HG02973 (cell line): ENCODE results near the gene NES.

Experiments
- ATAC-seq: cut with Tn5 transposase; IDR thresholded peaks from one replicate; pipeline ENCODE4 v1.9.1; 2021; ENCODE audit warnings: moderate library complexity; ENCODE audit not compliant: unreplicated experiment

The NES gene

DNA sequence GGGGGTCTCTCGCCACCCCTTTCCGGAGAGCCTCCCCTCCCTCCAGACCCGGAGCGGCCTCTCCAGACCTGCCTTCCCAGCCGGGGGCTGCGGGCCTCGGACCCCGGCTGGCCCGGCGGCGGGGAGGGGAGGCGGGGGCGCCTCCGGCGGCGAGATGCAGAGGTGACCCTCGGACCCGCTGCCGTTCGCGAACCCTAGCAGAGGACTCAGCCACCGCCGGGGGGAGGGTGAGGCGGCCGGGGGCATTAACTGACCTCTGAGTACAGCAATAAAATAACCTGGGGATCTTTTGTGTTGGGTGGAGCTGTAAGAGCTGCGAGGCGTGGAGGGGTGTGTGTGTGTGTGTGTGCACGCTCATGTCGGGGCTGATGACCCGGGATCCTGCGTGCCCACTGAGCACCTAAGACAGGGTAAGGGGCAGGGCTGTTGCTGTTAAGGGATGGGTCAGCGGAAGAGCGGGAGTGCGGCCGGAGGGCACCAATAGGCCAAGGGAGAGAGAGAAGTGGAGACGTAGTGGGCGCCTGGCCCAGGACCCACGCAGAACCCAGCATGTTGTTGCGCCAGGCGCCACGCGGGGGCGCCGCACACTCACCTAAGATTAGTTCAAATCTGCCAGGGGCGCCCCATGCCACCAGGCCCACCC lies 51.6 kb downstream of the NES start:
- ATAC-seq: no peak

- no peak for ATAC-seq
These were observed 52.3 kb downstream of the NES start for GRCh38 chr1:156624814-156625435.

DNA sequence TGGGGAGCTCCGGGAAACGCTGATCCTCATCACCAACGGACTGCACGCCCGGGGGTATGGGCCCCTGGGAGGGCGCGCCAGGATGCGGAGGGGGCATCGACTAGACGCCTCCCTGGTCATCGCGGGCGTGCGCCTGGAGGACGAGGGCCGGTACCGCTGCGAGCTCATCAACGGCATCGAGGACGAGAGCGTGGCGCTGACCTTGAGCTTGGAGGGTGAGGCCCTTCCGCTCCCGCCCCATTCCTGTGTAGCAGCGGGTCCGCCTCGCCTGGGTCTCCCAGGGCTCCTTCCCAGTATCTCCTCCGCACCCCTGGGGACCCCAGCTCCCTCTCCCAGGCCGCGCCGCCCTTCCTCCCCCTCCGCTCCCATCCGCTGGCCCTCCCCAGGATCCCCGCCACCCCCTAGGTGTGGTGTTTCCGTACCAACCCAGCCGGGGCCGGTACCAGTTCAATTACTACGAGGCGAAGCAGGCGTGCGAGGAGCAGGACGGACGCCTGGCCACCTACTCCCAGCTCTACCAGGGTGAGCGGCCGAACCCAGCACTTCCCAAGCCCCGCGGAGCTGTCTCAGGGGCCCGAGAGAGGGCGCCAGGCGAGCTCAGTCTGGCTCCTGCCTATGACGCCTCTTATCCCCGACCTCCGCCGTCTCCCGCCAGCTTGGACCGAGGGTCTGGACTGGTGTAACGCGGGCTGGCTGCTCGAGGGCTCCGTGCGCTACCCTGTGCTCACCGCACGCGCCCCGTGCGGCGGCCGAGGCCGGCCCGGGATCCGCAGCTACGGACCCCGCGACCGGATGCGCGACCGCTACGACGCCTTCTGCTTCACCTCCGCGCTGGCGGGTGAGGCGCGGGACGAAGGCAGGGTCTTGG lies 53.0 kb downstream of the NES start:
- no peak for ATAC-seq

DNA sequence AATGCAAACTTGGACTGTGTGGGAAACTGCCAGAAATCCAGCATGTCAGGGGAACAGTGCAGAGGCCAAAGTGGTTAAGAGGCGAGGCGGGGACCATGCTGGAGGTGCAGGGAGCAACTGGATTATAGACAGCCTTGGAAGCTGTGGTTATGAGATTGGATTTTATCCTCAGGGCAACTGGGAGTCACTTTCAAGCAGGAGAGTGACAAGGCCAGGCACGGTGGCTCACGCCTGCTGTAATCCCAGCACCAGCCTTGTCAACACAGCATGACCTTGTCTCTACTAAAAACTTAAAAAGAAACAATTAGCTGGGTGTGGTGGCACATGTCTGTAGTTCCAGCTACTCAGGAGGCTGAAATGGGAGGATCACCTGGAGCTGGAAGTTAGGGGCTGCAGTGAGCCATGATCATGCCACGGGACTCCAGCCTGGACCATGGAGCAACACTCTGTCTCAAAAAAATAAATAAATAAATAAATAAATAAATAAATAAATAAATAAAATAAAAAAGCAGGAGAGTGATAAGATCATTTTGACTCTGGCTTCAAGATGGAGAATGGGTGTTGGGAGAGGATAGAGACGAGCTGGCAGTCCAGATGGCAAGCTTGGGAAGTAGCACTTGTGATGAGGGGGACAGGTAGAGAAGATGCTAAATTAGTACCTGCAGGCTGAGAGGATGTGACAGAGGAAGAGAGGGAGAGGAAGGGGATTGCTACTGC lies 54.5 kb downstream of the NES start:
- no peak for ATAC-seq

GRCh38 chr1:156619582-156619955 lies 57.6 kb downstream of the NES start:
- ATAC-seq: no peak

DNA sequence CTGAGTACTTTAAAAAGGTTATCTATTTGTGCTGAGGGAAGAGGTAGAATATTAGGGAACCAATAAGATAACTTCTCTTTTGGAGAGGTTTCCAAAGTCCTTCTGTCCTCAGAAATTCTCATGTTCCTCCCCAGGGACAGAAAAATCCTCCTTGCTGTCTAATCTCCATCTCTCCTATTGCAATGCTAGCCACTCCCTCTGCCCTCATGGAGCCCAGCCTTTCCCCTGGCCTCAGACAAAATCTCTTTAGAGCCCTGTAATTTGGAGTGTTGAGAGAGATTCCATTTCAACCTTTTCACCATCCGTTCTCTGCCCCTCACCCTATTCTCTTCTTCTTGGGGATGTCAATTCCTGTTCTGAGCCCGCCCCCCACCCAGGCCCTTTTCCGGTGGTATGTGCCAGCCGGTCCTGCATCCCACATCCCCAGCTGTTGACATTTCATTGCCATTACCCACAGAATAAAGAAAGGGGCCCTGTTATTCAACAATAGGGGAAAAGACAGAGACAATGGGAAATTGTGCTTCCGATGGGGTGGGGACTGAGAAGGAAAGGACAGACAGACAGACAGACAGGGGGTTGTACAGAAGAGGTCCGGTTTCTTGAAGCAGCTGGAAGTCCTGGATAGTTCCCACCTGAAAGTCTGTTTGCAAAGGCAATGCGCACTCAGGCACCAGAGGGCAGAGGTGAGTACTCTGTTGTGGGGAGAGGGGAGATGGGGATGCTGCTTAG lies 58.2 kb downstream of the NES start, which contains the start of gene HAPLN2:
HAPLN2 (plus strand) TSS at position 563 of the 729 bp plus-strand sequence. CDS start 4,076 bp downstream, outside the sequence.
- no peak for ATAC-seq
